Measurements from ENCODE around the gene HECTD4.
A peak's percentile ranks its signal among the peaks of the same experiment; 100 is the strongest.

Gene HECTD4

DNA sequence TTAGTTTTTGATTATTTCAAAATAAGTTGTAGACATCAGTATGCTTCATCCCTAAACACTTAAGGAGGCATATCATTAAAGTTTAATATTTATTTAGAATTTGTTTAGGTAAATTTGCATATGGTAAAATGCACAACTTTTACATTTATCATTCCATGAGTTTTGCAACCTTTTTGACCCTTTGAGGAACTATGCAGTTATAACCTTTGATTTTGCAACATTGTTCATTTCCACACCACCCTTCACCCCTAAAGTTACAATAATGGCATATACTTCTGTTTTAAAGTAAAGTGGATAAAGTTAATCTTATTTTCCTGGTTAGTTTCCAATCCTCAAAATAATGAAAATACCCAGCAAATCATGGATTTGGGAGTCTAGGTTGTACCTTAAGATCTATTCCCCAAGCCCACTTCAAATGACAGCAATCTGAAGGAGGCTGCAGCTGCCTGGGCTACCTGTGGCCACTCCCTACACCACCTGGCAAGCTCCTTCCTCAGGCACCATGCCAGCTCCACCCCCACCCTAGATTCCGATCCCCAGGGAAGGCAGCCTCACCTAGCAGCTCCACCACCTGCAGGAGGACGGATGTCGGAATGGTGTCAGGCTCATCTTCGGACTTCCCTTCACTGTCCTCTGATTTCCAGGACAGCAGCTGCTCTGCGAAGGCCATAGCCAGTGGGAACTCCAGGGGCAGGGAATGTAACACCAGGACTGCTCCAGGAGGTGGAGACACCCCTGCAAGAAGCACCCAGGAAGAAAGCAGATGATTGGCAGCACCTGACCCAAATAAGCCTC is 191.8 kb downstream of the HECTD4 start:
- Histone ChIP-seq H3K4me1 (ENCODE audit: control insufficient read depth, insufficient read depth, low read length) (no peaks in the 10 kb centered on the region), H3K4me3 (ENCODE audit: low read depth, low read length) (no peak overlapping the region), H3K27me3 (ENCODE audit: control insufficient read depth, insufficient read depth, low read length) (no peaks in the 10 kb centered on the region), H3K27ac (ENCODE audit: low read depth, low read length) (no peak overlapping the region), H3K9me3 (ENCODE audit: control insufficient read depth, insufficient read depth, low read length) (no peaks in the 10 kb centered on the region), H3K36me3 (ENCODE audit: control insufficient read depth, insufficient read depth, low read length) (peaks cover 64% of the 10 kb centered on the region), H3K9ac (ENCODE audit: low read depth, low read length) (no peak overlapping the region)

DNA sequence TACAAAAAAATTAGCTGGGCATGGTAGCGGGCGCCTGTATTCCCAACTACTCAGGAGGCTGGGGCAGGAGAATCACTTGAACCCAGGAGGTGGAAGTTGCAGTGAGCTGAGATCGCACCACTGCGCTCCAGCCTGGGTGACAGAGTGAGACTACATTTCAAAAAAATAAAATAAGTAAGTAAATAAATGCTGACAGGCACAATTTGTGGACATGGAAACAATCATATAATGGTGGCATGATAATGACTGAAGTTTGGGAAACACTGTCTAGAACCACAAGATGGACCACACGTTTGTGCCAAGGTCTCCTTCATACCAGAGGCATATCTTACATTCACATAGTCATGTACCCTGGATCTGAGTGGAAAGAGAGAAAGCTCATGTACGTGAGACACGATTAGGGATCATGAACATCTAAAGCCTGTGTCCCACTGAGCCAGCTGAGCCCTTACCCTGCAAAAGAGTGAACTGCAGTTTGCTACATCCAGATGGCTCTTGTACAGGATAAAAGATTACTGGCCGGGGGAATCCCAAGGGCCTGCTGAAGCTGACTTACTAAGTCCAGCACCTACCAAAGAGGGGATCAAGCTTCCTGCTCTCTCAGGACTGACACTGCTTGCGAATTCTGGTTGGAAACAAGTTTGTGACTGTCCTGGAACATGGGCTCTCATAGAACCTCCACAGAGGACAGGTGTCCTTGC is 194.0 kb downstream of the HECTD4 start:
- Histone ChIP-seq H3K27ac (ENCODE audit: low read depth, low read length) (no peak overlapping the region), H3K27me3 (ENCODE audit: control insufficient read depth, insufficient read depth, low read length) (no peaks in the 10 kb centered on the region), H3K4me1 (ENCODE audit: control insufficient read depth, insufficient read depth, low read length) (peaks cover 7% of the 10 kb centered on the region), H3K9me3 (ENCODE audit: control insufficient read depth, insufficient read depth, low read length) (no peaks in the 10 kb centered on the region), H3K4me3 (ENCODE audit: low read depth, low read length) (no peak overlapping the region), H3K9ac (ENCODE audit: low read depth, low read length) (no peak overlapping the region), H3K36me3 (ENCODE audit: control insufficient read depth, insufficient read depth, low read length) (peaks cover 59% of the 10 kb centered on the region)

DNA sequence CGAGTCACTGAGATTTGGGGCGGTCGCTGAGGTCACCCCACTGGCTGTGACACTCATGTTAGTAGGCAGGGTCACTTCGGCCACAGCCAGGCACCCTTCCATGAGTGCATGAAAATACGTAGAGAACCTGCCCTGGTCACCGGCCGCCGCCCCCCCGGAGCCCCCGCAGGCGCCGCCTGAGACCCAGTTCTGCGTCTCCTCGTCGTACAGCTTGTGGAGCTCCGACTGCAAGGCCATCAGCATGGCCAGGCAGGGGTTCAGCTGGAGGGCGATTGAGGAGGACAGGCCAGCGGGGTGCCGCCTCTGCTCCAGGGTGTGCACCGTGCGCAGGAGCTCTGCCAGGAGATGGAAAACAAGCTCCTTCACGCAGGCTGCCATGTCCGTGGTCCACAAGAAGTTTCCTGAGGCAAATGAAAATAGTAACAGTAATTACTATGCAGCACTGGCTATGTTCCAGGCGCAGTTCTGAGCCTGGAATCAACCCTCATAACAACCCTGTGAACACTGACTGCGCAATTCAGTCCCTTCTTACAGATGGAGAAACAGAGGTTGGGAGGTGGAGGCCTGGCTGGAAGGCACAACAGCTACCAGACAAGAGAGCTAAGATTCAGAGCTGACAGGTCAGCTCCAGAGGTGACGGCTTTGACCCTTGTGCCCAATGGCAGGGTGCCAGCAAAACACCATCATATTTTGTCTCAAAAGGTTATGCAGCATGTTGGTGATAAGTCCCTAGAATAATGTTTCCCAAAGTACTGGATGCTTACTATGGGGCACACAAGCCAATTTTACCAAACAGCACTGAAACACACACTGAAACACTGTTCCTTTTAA is 196.9 kb downstream of the HECTD4 start:
- H3K36me3 ChIP-seq (ENCODE audit: control insufficient read depth, insufficient read depth, low read length): peaks cover 33% of the 10 kb centered on the region
- H3K9me3 ChIP-seq (ENCODE audit: control insufficient read depth, insufficient read depth, low read length): no peaks in the 10 kb centered on the region
- no peak overlapping the region for H3K4me3 ChIP-seq (ENCODE audit: low read depth, low read length)
- H3K27ac ChIP-seq (ENCODE audit: low read depth, low read length): peak overlapping the region; percentile 96
- no peaks in the 10 kb centered on the region for H3K27me3 ChIP-seq (ENCODE audit: control insufficient read depth, insufficient read depth, low read length)
- no peak overlapping the region for H3K9ac ChIP-seq (ENCODE audit: low read depth, low read length)
- H3K4me1 ChIP-seq (ENCODE audit: control insufficient read depth, insufficient read depth, low read length): peaks cover 12% of the 10 kb centered on the region

DNA sequence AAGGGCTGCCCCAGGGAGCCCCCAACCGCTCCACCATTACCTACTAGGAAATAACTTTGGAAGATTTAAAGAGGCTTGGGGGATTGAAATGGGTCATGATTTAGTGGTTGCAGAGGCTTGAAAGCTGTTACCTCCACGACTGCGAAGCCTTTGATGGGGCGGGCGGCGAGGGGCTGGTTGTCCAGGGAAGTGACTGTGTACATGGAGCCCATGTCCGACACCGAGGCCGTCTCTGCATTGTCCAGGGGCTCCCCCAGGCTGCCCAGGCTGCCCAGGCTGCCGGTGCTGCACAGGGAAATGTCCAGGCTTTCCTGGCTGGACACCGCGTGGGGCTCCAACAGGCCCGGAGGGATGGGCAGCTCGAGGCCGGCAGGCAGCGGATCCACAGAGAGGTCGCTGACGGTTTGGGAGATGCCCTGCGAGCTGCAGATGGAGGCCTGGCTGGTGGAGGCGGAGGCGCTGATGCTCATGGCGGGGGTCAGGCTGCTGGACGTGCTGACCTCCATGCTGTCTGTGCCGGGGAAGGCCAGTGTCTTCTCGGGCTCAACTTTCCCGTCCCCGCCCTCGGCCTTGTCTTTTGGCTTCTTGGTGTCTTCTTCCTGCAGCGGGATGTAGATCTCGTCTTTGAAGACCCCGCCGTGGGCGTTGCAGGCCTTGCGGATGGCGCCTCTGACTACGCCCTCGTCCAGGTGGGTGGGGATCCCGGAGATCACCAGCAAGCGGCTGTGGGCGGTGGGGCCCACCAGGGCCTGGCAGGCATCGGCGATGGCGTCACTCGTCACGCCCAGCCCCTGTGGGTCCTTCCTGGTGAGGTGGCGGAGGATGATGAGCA is 198.0 kb downstream of the HECTD4 start:
- H3K36me3 ChIP-seq (ENCODE audit: control insufficient read depth, insufficient read depth, low read length): peaks cover 40% of the 10 kb centered on the region
- no peaks in the 10 kb centered on the region for H3K27me3 ChIP-seq (ENCODE audit: control insufficient read depth, insufficient read depth, low read length)
- H3K4me3 ChIP-seq (ENCODE audit: low read depth, low read length): no peak overlapping the region
- no peak overlapping the region for H3K9ac ChIP-seq (ENCODE audit: low read depth, low read length)
- H3K9me3 ChIP-seq (ENCODE audit: control insufficient read depth, insufficient read depth, low read length): no peaks in the 10 kb centered on the region
- H3K4me1 ChIP-seq (ENCODE audit: control insufficient read depth, insufficient read depth, low read length): peaks cover 12% of the 10 kb centered on the region
- peak overlapping the region; percentile 96 for H3K27ac ChIP-seq (ENCODE audit: low read depth, low read length)

DNA sequence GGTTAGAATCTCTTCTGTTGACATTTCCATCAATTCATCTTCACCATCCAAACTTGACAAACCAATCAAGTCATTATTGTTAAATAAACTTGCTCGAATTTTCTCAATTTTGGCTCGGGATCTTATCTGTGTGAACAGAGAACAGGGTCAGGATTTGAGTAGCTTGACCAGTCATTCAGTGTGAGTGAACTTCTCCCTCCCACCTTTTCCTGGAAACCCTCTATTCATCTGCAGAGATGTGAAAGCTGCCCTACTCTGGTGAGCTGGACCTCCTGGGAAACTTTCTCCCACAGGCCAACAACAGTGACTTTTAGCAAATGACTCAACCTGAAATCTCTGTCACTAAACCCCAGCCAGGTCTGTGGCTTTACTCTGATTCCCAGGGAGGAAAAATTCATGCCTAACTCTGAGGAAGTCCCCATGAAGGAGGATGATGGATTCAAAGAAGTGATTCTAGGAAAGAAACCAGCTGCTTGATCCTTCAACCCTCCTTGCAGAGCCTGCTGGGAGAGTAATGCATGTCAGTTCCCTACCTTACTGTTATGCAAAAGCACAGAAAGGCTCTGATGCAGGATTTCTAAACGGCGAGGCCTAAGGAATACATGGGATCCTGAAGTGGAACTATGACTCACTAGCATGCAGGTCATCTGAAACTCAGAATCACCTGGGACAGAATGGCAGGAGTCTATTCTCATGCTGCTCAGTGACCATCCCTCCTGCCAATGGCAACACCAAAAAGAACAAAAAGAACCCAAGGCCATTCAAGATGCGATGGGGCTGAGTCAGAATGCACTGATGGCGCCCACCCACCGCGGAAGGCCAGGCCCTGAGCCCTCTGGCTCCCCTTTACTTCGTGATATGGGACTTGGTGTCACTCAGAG is 198.8 kb downstream of the HECTD4 start:
- H3K4me1 ChIP-seq (ENCODE audit: control insufficient read depth, insufficient read depth, low read length): peaks cover 12% of the 10 kb centered on the region
- H3K27ac ChIP-seq (ENCODE audit: low read depth, low read length): peak overlapping the region; percentile 96
- no peaks in the 10 kb centered on the region for H3K9me3 ChIP-seq (ENCODE audit: control insufficient read depth, insufficient read depth, low read length)
- H3K9ac ChIP-seq (ENCODE audit: low read depth, low read length): no peak overlapping the region
- H3K27me3 ChIP-seq (ENCODE audit: control insufficient read depth, insufficient read depth, low read length): no peaks in the 10 kb centered on the region
- peaks cover 43% of the 10 kb centered on the region for H3K36me3 ChIP-seq (ENCODE audit: control insufficient read depth, insufficient read depth, low read length)
- no peak overlapping the region for H3K4me3 ChIP-seq (ENCODE audit: low read depth, low read length)

DNA sequence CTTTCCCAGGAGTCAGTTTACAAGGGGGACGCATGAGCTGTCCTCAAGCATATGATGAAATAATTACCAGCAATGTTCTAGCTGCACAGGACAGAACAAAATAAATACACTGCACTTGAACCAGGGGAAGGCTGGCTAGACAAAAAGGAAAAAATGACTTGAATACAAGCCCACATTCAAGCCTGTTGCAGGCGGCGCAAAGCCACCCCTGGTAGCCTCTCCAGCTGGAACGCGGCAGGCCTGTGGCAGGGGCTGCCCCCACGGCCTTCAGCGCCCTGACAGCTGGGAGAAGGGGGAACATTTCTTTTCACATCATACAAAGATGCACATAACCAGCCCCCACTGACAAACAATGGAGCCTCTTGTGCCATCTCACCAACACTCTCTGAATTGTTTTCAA is 199.7 kb downstream of the HECTD4 start:
- Histone ChIP-seq H3K27me3 (ENCODE audit: control insufficient read depth, insufficient read depth, low read length) (no peaks in the 10 kb centered on the region), H3K9me3 (ENCODE audit: control insufficient read depth, insufficient read depth, low read length) (no peaks in the 10 kb centered on the region), H3K4me1 (ENCODE audit: control insufficient read depth, insufficient read depth, low read length) (peaks cover 12% of the 10 kb centered on the region), H3K4me3 (ENCODE audit: low read depth, low read length) (no peak overlapping the region), H3K36me3 (ENCODE audit: control insufficient read depth, insufficient read depth, low read length) (peaks cover 49% of the 10 kb centered on the region), H3K27ac (ENCODE audit: low read depth, low read length) (peak overlapping the region; percentile 96), H3K9ac (ENCODE audit: low read depth, low read length) (no peak overlapping the region)

DNA sequence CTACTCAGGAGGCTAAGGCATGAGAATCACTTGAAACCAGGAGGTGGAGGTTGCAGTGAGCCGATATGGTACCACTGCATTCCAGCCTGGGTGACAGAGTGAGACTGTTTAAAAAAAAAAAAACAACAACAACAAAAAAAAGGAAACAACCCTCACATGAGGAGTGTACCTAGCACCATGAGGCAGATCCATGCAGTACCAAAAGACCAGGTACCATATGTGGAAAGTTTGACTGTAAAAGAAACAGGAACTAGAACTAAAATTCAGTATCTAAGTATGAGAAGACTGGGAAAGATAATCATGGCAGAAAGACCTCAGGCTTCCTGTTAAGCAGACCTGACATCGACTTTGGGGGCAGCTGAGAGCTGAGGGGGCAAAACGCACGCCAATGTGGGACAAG is 201.8 kb downstream of the HECTD4 start:
- no peaks in the 10 kb centered on the region for H3K27me3 ChIP-seq (ENCODE audit: control insufficient read depth, insufficient read depth, low read length)
- peaks cover 12% of the 10 kb centered on the region for H3K4me1 ChIP-seq (ENCODE audit: control insufficient read depth, insufficient read depth, low read length)
- H3K4me3 ChIP-seq (ENCODE audit: low read depth, low read length): no peak overlapping the region
- H3K9ac ChIP-seq (ENCODE audit: low read depth, low read length): no peak overlapping the region
- H3K27ac ChIP-seq (ENCODE audit: low read depth, low read length): no peak overlapping the region
- no peaks in the 10 kb centered on the region for H3K9me3 ChIP-seq (ENCODE audit: control insufficient read depth, insufficient read depth, low read length)
- H3K36me3 ChIP-seq (ENCODE audit: control insufficient read depth, insufficient read depth, low read length): peaks cover 60% of the 10 kb centered on the region

DNA sequence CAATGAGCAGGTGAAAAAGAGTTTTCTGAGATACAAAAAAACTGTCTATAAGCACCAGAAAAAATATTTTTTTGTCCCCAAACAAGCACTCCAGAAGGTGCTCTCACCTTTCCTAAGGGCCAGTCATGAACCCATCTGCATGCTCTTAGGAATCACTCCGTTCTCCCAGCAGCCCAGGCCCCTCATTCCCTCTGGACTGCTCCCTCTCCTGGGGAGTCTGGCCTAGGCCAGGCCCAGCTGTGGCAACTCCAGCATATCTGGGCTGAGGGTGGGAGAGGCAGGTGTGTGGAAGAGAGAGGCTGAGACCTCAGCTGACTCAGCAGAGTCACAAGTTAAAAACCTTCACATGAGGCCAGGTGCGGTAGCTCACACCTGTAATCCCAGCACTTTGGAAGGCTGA is 202.3 kb downstream of the HECTD4 start:
- Histone ChIP-seq H3K9me3 (ENCODE audit: control insufficient read depth, insufficient read depth, low read length) (no peaks in the 10 kb centered on the region), H3K27ac (ENCODE audit: low read depth, low read length) (no peak overlapping the region), H3K4me1 (ENCODE audit: control insufficient read depth, insufficient read depth, low read length) (peaks cover 12% of the 10 kb centered on the region), H3K36me3 (ENCODE audit: control insufficient read depth, insufficient read depth, low read length) (peaks cover 61% of the 10 kb centered on the region), H3K4me3 (ENCODE audit: low read depth, low read length) (no peak overlapping the region), H3K27me3 (ENCODE audit: control insufficient read depth, insufficient read depth, low read length) (no peaks in the 10 kb centered on the region), H3K9ac (ENCODE audit: low read depth, low read length) (no peak overlapping the region)

DNA sequence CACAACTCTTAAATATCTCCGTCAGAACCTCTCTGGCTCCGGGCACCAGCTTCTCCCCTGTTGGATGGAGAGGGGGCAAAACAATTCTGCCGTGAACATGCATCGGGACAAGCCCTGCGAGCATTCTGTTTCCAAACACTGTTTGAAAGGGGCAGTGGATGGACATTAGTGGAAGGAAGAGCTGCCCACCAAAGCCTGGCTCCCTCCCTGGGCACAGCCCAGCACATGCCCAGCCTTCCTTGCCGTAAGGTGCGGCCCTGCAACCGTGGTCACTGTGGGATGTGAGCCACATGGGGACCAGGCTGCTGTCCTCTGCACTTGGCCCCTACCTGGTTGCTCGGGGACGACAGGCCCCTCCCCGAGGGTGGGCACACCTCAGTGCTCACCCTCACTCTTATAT is 202.9 kb downstream of the HECTD4 start:
- Histone ChIP-seq H3K27me3 (ENCODE audit: control insufficient read depth, insufficient read depth, low read length) (no peaks in the 10 kb centered on the region), H3K9ac (ENCODE audit: low read depth, low read length) (no peak overlapping the region), H3K36me3 (ENCODE audit: control insufficient read depth, insufficient read depth, low read length) (peaks cover 58% of the 10 kb centered on the region), H3K4me1 (ENCODE audit: control insufficient read depth, insufficient read depth, low read length) (peaks cover 12% of the 10 kb centered on the region), H3K27ac (ENCODE audit: low read depth, low read length) (no peak overlapping the region), H3K9me3 (ENCODE audit: control insufficient read depth, insufficient read depth, low read length) (no peaks in the 10 kb centered on the region), H3K4me3 (ENCODE audit: low read depth, low read length) (no peak overlapping the region)

DNA sequence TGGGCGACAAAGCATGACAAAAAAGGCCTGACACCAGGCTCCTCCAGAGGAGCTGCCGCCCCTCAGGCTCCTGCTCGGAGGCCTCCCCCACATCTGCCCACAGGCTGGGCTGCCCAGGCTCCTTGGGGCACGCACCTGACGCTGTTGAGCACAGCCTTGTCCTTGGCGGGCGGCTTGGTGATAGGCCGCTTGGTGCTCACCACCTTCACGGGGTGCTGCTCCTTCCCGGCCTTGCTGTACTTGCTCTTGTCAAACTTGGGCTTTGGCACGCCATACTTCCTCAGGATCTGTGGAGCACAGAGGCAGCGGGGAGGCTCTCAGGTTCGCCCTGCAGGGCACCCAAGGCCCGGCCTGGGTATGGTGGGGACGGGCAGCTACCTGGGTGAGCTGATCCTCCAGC is 203.4 kb downstream of the HECTD4 start:
- Histone ChIP-seq H3K9me3 (ENCODE audit: control insufficient read depth, insufficient read depth, low read length) (no peaks in the 10 kb centered on the region), H3K4me1 (ENCODE audit: control insufficient read depth, insufficient read depth, low read length) (peaks cover 10% of the 10 kb centered on the region), H3K36me3 (ENCODE audit: control insufficient read depth, insufficient read depth, low read length) (peaks cover 53% of the 10 kb centered on the region), H3K9ac (ENCODE audit: low read depth, low read length) (no peak overlapping the region), H3K4me3 (ENCODE audit: low read depth, low read length) (no peak overlapping the region), H3K27me3 (ENCODE audit: control insufficient read depth, insufficient read depth, low read length) (no peaks in the 10 kb centered on the region), H3K27ac (ENCODE audit: low read depth, low read length) (no peak overlapping the region)
